Testis (tissue), 3 donors: ENCODE measurements around the gene KIF26B. TPM values are rescaled to one million over a fixed set of nuclear protein-coding genes. Genes with fewer than 3 reads are reported as not detected.

Experiments used
- DNase-seq: peaks from one replicate; pipeline ENCODE4 v3.0.0-alpha.2; 2019
- H3K27ac ChIP-seq, 2 donors: fragments of 200-600 bp; sonication (generic); one replicate each; pipeline ENCODE4 v1.5.1; 2019
- H3K27me3 ChIP-seq: fragments of 200-600 bp; sonication (generic); one replicate; pipeline ENCODE4 v1.5.1; 2019
- H3K36me3 ChIP-seq: fragments of 200-600 bp; sonication (generic); one replicate; pipeline ENCODE4 v1.5.1; 2017; ENCODE audit warnings: low read depth; ENCODE audit errors: missing control alignments
- H3K4me1 ChIP-seq: fragments of 200-600 bp; sonication (generic); one replicate; pipeline ENCODE4 v1.5.1; 2019
- H3K4me3 ChIP-seq, 2 donors: fragments of 200-600 bp; sonication (generic); one replicate each; pipeline ENCODE4 v1.5.1; 2017 to 2019
- H3K9me3 ChIP-seq: fragments of 200-600 bp; sonication (generic); one replicate; pipeline ENCODE4 v1.5.1; 2017
- CTCF ChIP-seq, 3 experiments: fragments of 450-650 bp in 2 of 3; fragments of 200-600 bp in 1 of 3; sonication (generic) in 1 of 3; IDR thresholded peaks; one replicate each; pipeline ENCODE4 v1.5.1; 2016 to 2019; ENCODE audit warnings: antibody characterized with exemption in 3 of 3, mild to moderate bottlenecking in 2 of 3, moderate library complexity in 1 of 3
- POLR2A ChIP-seq: fragments of 450-650 bp; IDR thresholded peaks from one replicate; pipeline ENCODE4 v1.6.1; 2017; ENCODE audit warnings: antibody characterized with exemption, mild to moderate bottlenecking, moderate library complexity
- WGBS, 2 donors: methylation state at CpG; one replicate each; pipeline ENCODE4 v1.1.5; 2018; 5-methylcytosine and 5-hydroxymethylcytosine counted together
- intact Hi-C: fragments of 100-400 bp; cut with DNase I; formaldehyde crosslinking; loops from one replicate; pipeline ENCODE4 v1.15.1; 2023; ENCODE audit warnings: low total_unique reads
- polyA plus RNA-seq: library from polyadenylated mRNA; stranded (reverse); fragments of 350-450 nt; fragmentation: Illumina TruSeq; extraction: RNeasy Lipid Tissue Mini Kit (QIAGEN cat#74804); gene quantifications from one replicate; pipeline ENCODE4 v1.2.3, GENCODE V29; 2014; ENCODE audit warnings: low read depth, low replicate concordance; ENCODE audit not compliant: insufficient read depth
- total RNA-seq, 2 donors: library from RNA; depleted of rRNA; stranded (reverse); fragments of >200 nt; gene quantifications; one replicate each; pipeline ENCODE4 v1.2.3, GENCODE V29; 2016

The KIF26B gene
- total and polyA plus RNA-seq, 3 donors from 2014 or later = 3.0 to 4.8 (median 3.1) TPM

GRCh38 chr1:245241526-245242130 is 86.8 kb downstream of the KIF26B start:
- no peak overlapping the region for H3K27ac ChIP-seq

GRCh38 chr1:245242989-245243388 is 88.2 kb downstream of the KIF26B start:
- Histone ChIP-seq H3K27ac (no peak overlapping the region), H3K27me3 (no peaks in the 10 kb centered on the region), H3K9me3 (no peaks in the 10 kb centered on the region), H3K4me1 (no peaks in the 10 kb centered on the region), H3K4me3 (no peak overlapping the region), H3K36me3 (no peaks in the 10 kb centered on the region)
- no peak for TF ChIP-seq CTCF (IDR thresholded peaks at IDR 0.05)
- TF ChIP-seq POLR2A = no peak
- intact Hi-C loops = no loop called here
- WGBS, 2 donors = 77 to 88% methylated on average over 1 of the region's 1 CpG
- no peak for DNase-seq

More at GRCh38 chr1:245241526-245242130, 86.8 kb downstream of the KIF26B start:
- 87 to 93% methylated on average over 7 to 14 of the region's 14 CpGs for WGBS, 2 donors
- H3K27me3 ChIP-seq = no peaks in the 10 kb centered on the region
- DNase-seq = no peak
- H3K9me3 ChIP-seq = no peaks in the 10 kb centered on the region
- intact Hi-C loops = no loop called here
- H3K36me3 ChIP-seq = no peaks in the 10 kb centered on the region
- TF ChIP-seq CTCF (IDR thresholded peaks at IDR 0.05) (no peak), POLR2A (no peak)
- no peaks in the 10 kb centered on the region for H3K4me1 ChIP-seq
- H3K4me3 ChIP-seq = no peak overlapping the region

- 87 to 88% methylated on average over 11 of the region's 11 CpGs for WGBS, 2 donors
- no peak for TF ChIP-seq POLR2A
- no peak for TF ChIP-seq CTCF (IDR thresholded peaks at IDR 0.05)
- intact Hi-C loops = no loop called here
Measured at GRCh38 chr1:245245021-245245667, 90.4 kb downstream of the KIF26B start.

GRCh38 chr1:245246433-245246832 is 91.6 kb downstream of the KIF26B start:
- H3K27me3 ChIP-seq = no peaks in the 10 kb centered on the region
- no peak overlapping the region for H3K4me3 ChIP-seq
- intact Hi-C loops = no loop called here
- H3K9me3 ChIP-seq = no peaks in the 10 kb centered on the region
- no peak overlapping the region for H3K27ac ChIP-seq
- H3K4me1 ChIP-seq = no peaks in the 10 kb centered on the region
- no peak for DNase-seq
- TF ChIP-seq POLR2A (no peak), CTCF (IDR thresholded peaks at IDR 0.05) (no peak)
- WGBS, 2 donors = 72 to 77% methylated on average over 4 of the region's 4 CpGs
- no peaks in the 10 kb centered on the region for H3K36me3 ChIP-seq

More at GRCh38 chr1:245245021-245245667, 90.4 kb downstream of the KIF26B start:
- Histone ChIP-seq H3K4me3 (no peak overlapping the region), H3K27me3 (no peaks in the 10 kb centered on the region), H3K27ac (no peak overlapping the region), H3K4me1 (no peaks in the 10 kb centered on the region), H3K9me3 (no peaks in the 10 kb centered on the region), H3K36me3 (no peaks in the 10 kb centered on the region)
- no peak for DNase-seq

GRCh38 chr1:245247356-245247755 is 92.6 kb downstream of the KIF26B start:
- no peak for TF ChIP-seq CTCF (IDR thresholded peaks at IDR 0.05)
- Histone ChIP-seq H3K27me3 (no peaks in the 10 kb centered on the region), H3K4me3 (no peak overlapping the region), H3K9me3 (no peaks in the 10 kb centered on the region), H3K36me3 (no peaks in the 10 kb centered on the region), H3K4me1 (no peaks in the 10 kb centered on the region), H3K27ac (no peak overlapping the region)
- WGBS, 2 donors = 88 to 91% methylated on average over 12 of the region's 12 CpGs
- DNase-seq = no peak
- intact Hi-C loops = no loop called here
